Keratinocyte (primary cell): ENCODE data around the gene IPO13. TPM values are rescaled to one million over a fixed set of nuclear protein-coding genes. Genes with fewer than 3 reads are reported as not detected.

Experiments
- DNase-seq: peaks from one replicate; pipeline ENCODE4 v3.0.0-alpha.2; 2011; ENCODE audit warnings: low read depth, missing footprints, low spot score
- FAIRE-seq: peaks from 2 replicates; lab custom pipeline; 2011; peaks lifted over from hg19 to GRCh38; lab: Jason Lieb, UNC
- H2AFZ ChIP-seq: 2 replicates; pipeline ENCODE4 v1.6.0; 2012; ENCODE audit warnings: low read length, control low read depth, inconsistent platforms; ENCODE audit not compliant: control insufficient read depth
- H3K27ac ChIP-seq: 2 replicates; pipeline ENCODE4 v1.5.1; 2011; ENCODE audit warnings: low read length; ENCODE audit not compliant: control insufficient read depth, insufficient read depth
- H3K27me3 ChIP-seq: 3 replicates; pipeline ENCODE4 v1.6.0; 2011; ENCODE audit warnings: low read length; ENCODE audit not compliant: control insufficient read depth, insufficient read depth; ENCODE audit errors: extremely low read depth
- H3K36me3 ChIP-seq, 2 experiments: 2 replicates in 1 of 2; 3 replicates in 1 of 2; pipeline ENCODE4 v1.5.1; 2011; ENCODE audit warnings: low read length in 2 of 2, mild to moderate bottlenecking in 1 of 2; ENCODE audit not compliant: control insufficient read depth in 2 of 2, insufficient read depth in 2 of 2; ENCODE audit errors: extremely low read depth in 1 of 2
- H3K4me1 ChIP-seq: 3 replicates; pipeline ENCODE4 v1.5.1; 2011; ENCODE audit warnings: low read length; ENCODE audit not compliant: control insufficient read depth, insufficient read depth; ENCODE audit errors: extremely low read depth
- H3K4me2 ChIP-seq: 3 replicates; pipeline ENCODE4 v1.6.0; 2011; ENCODE audit warnings: low read depth, low read length; ENCODE audit not compliant: control insufficient read depth, insufficient read depth; ENCODE audit errors: extremely low read depth
- H3K4me3 ChIP-seq, 3 experiments: fragments of 200-600 bp in 1 of 3; sonication (generic) in 1 of 3; 2 replicates in 2 of 3; 3 replicates in 1 of 3; pipeline ENCODE4 v1.5.1; 2011 to 2016; ENCODE audit warnings: low read length in 3 of 3, mild to moderate bottlenecking in 3 of 3, control low read depth in 2 of 3, inconsistent platforms in 1 of 3, low read depth in 1 of 3, mixed read lengths in 1 of 3, mixed run types in 1 of 3, moderate library complexity in 1 of 3; ENCODE audit not compliant: control insufficient read depth in 2 of 3, insufficient read depth in 2 of 3; ENCODE audit errors: extremely low read depth in 1 of 3
- H3K79me2 ChIP-seq: 2 replicates; pipeline ENCODE4 v1.6.0; 2012; ENCODE audit warnings: low read length; ENCODE audit not compliant: control insufficient read depth, insufficient read depth
- H3K9ac ChIP-seq: 3 replicates; pipeline ENCODE4 v1.6.0; 2011; ENCODE audit warnings: low read length; ENCODE audit not compliant: control insufficient read depth, insufficient read depth; ENCODE audit errors: extremely low read depth
- H3K9me1 ChIP-seq: 3 replicates; pipeline ENCODE4 v1.6.0; 2011; ENCODE audit warnings: low read length; ENCODE audit not compliant: control insufficient read depth, insufficient read depth; ENCODE audit errors: extremely low read depth
- H3K9me3 ChIP-seq: 2 replicates; pipeline ENCODE4 v1.5.1; 2012; ENCODE audit warnings: low read depth, low read length; ENCODE audit not compliant: control insufficient read depth
- H4K20me1 ChIP-seq: 3 replicates; pipeline ENCODE4 v1.6.0; 2011; ENCODE audit warnings: low read length; ENCODE audit not compliant: control insufficient read depth, insufficient read depth; ENCODE audit errors: extremely low read depth
- EZH2 ChIP-seq: IDR thresholded peaks from one replicate; pipeline ENCODE4 v1.6.1; 2012; ENCODE audit warnings: inconsistent platforms, mild to moderate bottlenecking, low read length, moderate library complexity
- dilution Hi-C: fragments of 300-500 bp; cut with MboI; formaldehyde crosslinking; loops from one replicate; pipeline ENCODE4 v1.7.0; 2020; ENCODE audit warnings: low sequenced_read_pairs; ENCODE audit not compliant: extremely low pct_ligation_motif_present
- polyA plus RNA-seq, 5 experiments: library from polyadenylated mRNA; depleted of rRNA in 3 of 5; stranded (reverse) in 3 of 5; stranded (forward) in 1 of 5; unstranded in 1 of 5; fragments of >200 nt; gene quantifications; 1 replicate in 1 of 5; 2 replicates in 3 of 5; 3 replicates in 1 of 5; pipeline versions ENCODE4 v1.2.1 to v1.2.3, GENCODE V29; 2011 to 2012; ENCODE audit warnings: missing spikeins in 2 of 5, low read depth in 1 of 5, low replicate concordance in 1 of 5
- TF ChIP-seq, protein P1 (sequence below), 3 experiments: IDR thresholded peaks in 1 of 3; conservative IDR thresholded peaks in 1 of 3; optimal IDR thresholded peaks in 1 of 3; 2 replicates in 2 of 3; 3 replicates in 1 of 3; pipeline versions ENCODE3 to v1.5.1; 2011; ENCODE audit warnings: low read length in 3 of 3, mild to moderate bottlenecking in 3 of 3, moderate library complexity in 2 of 3, control low read depth in 1 of 3, inconsistent platforms in 1 of 3; ENCODE audit not compliant: insufficient read depth in 2 of 3; ENCODE audit errors: extremely low read depth in 1 of 3

The IPO13 gene
- polyA plus RNA-seq, 1 donor (not counting 4 experiments of a cell fraction or from before 2014, with no cell fraction given): 20.7 TPM

DNA sequence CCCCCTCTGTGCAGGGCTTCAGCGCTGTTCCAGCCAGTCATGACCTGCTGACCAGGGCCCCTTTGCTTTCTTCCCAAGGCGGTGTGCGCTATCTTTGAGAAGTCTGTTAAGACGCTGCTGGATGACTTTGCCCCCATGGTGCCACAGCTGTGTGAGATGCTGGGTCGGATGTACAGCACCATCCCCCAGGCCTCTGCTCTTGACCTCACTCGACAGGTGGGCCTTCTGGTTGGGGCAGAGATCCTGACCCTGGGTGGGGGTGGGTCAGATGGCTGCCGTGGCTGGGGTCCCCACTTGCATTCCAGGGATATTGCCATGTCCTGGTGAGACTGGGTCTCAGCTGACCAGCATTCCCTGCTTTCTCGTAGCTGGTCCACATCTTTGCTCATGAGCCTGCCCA lies 14.0 kb downstream of the IPO13 start:
- Histone ChIP-seq H3K36me3 (peaks cover 48 to 58% of the 10 kb centered on the region in 2 experiments), H3K9me3 (no peaks in the 10 kb centered on the region), H4K20me1 (no peaks in the 10 kb centered on the region), H3K79me2 (no peaks in the 10 kb centered on the region), H3K9me1 (no peaks in the 10 kb centered on the region), H3K4me3 (no peak overlapping the region), H3K27ac (no peak overlapping the region), H3K4me2 (no peak overlapping the region), H3K9ac (no peak overlapping the region), H3K4me1 (no peaks in the 10 kb centered on the region), H2AFZ (no peak overlapping the region), H3K27me3 (no peaks in the 10 kb centered on the region)
- DNase-seq (no peak), FAIRE-seq (no peak)
- dilution Hi-C loops: no loop called here
- TF ChIP-seq, protein P1, sequence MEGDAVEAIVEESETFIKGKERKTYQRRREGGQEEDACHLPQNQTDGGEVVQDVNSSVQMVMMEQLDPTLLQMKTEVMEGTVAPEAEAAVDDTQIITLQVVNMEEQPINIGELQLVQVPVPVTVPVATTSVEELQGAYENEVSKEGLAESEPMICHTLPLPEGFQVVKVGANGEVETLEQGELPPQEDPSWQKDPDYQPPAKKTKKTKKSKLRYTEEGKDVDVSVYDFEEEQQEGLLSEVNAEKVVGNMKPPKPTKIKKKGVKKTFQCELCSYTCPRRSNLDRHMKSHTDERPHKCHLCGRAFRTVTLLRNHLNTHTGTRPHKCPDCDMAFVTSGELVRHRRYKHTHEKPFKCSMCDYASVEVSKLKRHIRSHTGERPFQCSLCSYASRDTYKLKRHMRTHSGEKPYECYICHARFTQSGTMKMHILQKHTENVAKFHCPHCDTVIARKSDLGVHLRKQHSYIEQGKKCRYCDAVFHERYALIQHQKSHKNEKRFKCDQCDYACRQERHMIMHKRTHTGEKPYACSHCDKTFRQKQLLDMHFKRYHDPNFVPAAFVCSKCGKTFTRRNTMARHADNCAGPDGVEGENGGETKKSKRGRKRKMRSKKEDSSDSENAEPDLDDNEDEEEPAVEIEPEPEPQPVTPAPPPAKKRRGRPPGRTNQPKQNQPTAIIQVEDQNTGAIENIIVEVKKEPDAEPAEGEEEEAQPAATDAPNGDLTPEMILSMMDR (optimal IDR thresholded peaks at IDR 0.05 in 1 of 3, IDR thresholded peaks at IDR 0.05 in 1 of 3, conservative IDR thresholded peaks at IDR 0.05 in 1 of 3; ENCODE audit: extremely low read depth in 1 of 3, insufficient read depth in 2 of 3, low read length in 3 of 3): no peak
- TF ChIP-seq EZH2: no peak

DNA sequence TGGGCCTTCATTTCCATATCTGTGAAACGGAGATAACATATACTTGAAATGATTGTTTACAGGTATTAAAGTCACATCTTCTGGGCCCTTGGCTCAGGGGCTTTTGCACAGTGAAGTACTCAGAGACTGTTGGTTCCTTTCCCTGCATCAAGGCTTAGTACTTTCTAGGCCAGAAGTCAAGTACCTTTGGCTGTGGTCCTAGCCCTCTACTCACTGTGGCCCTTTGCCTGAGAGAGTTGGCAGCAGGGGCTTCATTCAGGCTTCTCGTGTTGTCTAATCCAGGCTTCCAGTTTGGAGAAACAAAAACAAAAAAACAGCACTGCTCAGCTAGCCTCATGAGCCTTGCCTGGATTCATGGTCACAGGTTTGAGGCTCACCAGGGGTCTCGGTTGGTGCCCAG lies 14.9 kb downstream of the IPO13 start:
- no peak overlapping the region for H2AFZ ChIP-seq
- DNase-seq (no peak), FAIRE-seq (no peak)
- dilution Hi-C loops: no loop called here
- no peak overlapping the region for H3K27ac ChIP-seq
- H3K79me2 ChIP-seq: no peaks in the 10 kb centered on the region
- no peaks in the 10 kb centered on the region for H4K20me1 ChIP-seq
- no peak overlapping the region for H3K9ac ChIP-seq
- no peak overlapping the region for H3K4me3 ChIP-seq
- H3K9me3 ChIP-seq: no peaks in the 10 kb centered on the region
- H3K36me3 ChIP-seq: peaks cover 47 to 53% of the 10 kb centered on the region in 2 experiments
- no peak overlapping the region for H3K4me2 ChIP-seq
- H3K4me1 ChIP-seq: no peaks in the 10 kb centered on the region
- H3K27me3 ChIP-seq: no peaks in the 10 kb centered on the region
- H3K9me1 ChIP-seq: no peaks in the 10 kb centered on the region
- TF ChIP-seq, protein P1 (optimal IDR thresholded peaks at IDR 0.05 in 1 of 3, IDR thresholded peaks at IDR 0.05 in 1 of 3, conservative IDR thresholded peaks at IDR 0.05 in 1 of 3; ENCODE audit: extremely low read depth in 1 of 3, insufficient read depth in 2 of 3, low read length in 3 of 3): no peak
- TF ChIP-seq EZH2: no peak
